Measurements from ENCODE around the gene HDAC8.
"Not testable (repeated sequence)": the region's sequence is repeated elsewhere in the genome, so short reads cannot be mapped to it uniquely, and the experiment has no call there.

Gene HDAC8

DNA sequence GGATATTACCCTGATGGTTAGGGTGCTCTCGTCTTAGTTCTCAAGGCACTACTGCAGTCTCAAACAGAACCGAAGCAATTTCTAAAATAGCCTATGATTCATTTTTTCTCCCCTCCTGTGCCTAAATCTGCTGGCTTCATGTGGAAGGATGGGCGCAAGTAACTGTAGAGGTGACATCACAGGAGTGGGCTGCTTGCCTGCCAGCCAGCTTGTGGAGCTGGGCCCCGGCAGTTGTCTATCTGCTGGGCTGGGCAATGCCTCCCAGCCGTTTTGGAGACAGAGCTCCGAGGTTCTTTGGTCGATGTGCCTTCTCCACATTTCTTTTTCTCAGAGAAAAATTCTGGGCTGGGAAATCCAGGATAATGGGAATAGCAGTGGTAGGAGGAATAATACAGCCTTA is 232.6 kb downstream of the HDAC8 start:
- TF ChIP-seq, protein P1, sequence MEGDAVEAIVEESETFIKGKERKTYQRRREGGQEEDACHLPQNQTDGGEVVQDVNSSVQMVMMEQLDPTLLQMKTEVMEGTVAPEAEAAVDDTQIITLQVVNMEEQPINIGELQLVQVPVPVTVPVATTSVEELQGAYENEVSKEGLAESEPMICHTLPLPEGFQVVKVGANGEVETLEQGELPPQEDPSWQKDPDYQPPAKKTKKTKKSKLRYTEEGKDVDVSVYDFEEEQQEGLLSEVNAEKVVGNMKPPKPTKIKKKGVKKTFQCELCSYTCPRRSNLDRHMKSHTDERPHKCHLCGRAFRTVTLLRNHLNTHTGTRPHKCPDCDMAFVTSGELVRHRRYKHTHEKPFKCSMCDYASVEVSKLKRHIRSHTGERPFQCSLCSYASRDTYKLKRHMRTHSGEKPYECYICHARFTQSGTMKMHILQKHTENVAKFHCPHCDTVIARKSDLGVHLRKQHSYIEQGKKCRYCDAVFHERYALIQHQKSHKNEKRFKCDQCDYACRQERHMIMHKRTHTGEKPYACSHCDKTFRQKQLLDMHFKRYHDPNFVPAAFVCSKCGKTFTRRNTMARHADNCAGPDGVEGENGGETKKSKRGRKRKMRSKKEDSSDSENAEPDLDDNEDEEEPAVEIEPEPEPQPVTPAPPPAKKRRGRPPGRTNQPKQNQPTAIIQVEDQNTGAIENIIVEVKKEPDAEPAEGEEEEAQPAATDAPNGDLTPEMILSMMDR (IDR thresholded peaks at IDR 0.05) = no peak
- TF ChIP-seq ZFX (IDR thresholded peaks at IDR 0.05; ENCODE audit: borderline replicate concordance) = no peak
- no peak overlapping the region for H3K27ac ChIP-seq

DNA sequence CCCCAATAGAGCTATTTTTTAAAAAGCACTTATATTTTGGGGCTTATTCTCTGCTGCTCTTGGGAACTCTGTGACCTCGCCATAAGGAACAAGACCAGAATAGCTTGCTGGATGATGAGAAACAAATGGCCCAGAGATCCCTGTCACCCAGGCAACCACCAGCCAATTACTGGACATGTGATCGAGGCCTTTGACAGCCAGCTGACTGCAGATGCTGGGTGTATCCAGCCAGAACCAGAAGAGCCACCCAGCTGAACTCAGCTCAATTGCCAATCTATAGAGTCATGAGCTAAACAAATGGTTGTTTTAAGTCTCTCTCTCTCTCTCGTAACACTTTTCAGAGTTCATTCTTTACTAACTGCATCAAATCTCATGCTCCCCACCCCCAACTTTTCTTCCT is 242.5 kb downstream of the HDAC8 start:
- H3K27ac ChIP-seq = no peak overlapping the region
- TF ChIP-seq ZFX (IDR thresholded peaks at IDR 0.05; ENCODE audit: borderline replicate concordance) = no peak
- TF ChIP-seq, protein P1 (IDR thresholded peaks at IDR 0.05) = no peak

DNA sequence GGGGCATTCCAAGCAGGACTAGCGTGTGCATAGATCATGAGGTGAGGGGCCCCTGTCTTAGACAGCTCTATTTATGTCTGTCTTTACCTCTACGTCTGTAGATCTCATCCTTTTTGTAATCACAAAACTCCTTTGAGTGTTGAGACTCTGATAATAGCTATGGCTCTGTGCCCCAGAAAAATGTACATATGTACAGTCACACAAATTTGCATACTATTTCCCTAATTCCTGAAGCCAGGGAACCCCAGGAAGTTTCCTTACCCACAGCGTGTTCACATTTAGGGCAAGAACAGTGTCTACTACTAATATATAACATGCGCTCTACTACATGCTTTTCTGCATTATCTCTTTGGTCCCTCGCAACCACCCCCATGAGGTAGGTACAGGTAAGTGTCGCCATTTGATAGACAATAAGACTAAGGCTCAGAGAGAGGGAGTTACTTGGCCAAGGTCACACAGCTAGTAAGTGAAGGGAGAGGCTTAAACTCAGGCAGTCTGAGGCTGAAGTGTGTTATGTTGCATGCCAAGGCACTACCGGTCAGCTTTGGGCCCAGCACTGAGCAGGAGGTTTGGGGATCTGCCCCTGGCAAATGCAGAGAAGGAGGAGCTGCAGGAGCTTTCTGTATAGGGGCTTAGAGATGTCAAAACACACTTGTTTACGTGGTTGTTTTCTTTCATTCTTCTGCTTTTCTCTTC is 245.9 kb downstream of the HDAC8 start:
- no peak overlapping the region for H3K27ac ChIP-seq

DNA sequence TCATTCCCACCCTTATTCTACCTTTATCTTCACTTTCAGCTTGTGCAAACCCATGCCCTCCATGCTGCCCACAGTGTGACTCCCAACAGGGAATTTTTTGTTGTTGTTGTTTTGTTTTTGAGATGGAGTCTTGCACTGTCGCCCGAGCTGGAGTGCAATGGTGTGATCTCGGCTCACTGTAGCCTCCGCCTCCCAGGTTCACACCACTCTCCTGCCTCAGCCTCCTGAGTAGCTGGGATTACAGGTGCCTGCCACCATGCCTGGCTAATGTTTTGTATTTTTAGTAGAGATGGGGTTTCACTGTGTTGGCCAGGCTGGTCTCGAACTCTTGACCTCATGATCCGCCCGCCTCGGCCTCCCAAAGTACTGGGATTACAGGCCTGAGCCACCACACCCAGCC is 253.0 kb downstream of the HDAC8 start:
- H3K27ac ChIP-seq = not testable (repeated sequence)

More for the DNA sequence above, 245.9 kb downstream of the HDAC8 start:
- TF ChIP-seq, protein P1 (IDR thresholded peaks at IDR 0.05) = no peak
- TF ChIP-seq ZFX (IDR thresholded peaks at IDR 0.05; ENCODE audit: borderline replicate concordance) = no peak

DNA sequence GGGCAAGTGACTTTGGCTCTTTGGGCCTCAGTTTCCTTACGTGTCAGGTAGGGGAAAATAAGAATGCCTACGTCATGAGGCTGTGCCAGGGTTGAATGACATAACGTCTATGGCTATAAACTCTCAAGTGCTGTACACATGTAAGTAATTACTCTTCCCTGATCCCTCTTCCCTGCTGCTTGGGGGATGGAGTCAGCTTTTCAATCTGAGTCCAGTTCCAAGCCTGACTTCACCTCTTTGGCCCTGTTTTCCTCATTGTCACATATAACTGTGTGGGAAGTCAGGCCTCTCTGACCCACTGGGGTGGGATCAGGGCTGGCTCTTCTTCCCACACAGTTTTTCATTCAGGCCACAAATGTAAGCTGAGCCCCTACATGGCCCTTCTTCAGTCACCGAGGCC is 255.5 kb downstream of the HDAC8 start:
- H3K27ac ChIP-seq = no peak overlapping the region
- TF ChIP-seq, protein P1 (IDR thresholded peaks at IDR 0.05) = no peak
- no peak for TF ChIP-seq ZFX (IDR thresholded peaks at IDR 0.05; ENCODE audit: borderline replicate concordance)

DNA sequence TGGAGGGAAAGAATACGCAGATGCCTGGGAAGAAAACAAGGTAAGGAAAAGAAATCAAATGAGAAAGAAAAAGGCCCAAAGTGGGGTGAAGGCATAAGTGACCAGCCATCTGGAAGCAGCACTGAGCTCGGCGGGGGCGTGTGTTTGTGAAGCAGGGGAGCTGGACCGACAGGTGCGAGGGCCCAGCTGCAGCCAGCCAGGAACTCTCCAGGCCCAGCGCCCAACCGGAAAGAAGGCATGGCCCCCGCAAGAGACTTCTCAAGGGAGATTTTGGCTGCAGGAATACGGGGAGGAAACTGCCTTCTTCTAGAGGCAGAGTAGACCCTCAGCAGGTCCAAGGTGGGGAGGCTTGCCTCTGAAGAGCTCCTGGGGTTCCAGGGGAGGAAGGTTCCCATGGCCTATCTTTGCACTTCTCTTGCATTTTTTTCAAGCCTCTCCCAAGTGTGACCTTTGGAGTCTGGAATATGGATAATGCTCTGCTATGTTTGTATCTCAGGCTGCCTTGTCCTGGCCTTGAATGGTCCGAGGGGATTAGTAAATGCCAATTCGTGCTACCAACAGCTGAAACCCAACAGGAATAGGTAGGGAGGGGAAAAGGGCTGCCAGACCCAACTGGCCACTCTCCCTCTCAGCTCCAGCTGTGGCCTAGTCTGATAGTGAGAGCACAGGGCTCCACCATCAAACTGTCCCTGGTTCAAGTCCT is 256.1 kb downstream of the HDAC8 start:
- no peak for TF ChIP-seq ZFX (IDR thresholded peaks at IDR 0.05; ENCODE audit: borderline replicate concordance)
- TF ChIP-seq, protein P1 (IDR thresholded peaks at IDR 0.05) = no peak

DNA sequence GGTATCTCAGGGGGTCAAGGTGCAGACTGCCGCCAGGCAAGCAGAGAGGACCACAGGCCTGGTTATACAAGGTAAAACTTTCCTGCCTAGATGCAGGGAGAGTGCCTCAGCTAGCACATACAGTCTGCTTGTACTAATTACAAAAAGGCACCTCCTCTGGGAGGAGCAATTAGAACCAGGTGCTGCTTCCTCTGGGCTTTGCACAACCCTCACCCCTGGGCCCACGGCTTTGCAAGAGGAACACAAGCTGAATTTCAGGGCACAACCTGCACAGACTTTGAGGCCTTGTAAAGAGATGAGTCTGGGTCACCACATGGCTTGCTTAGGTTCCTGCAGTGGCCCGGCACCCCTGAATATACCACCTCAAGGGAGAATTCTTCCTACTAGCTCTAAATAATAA is 257.8 kb downstream of the HDAC8 start:
- no peak for TF ChIP-seq ZFX (IDR thresholded peaks at IDR 0.05; ENCODE audit: borderline replicate concordance)
- TF ChIP-seq, protein P1 (IDR thresholded peaks at IDR 0.05) = no peak
- no peak overlapping the region for H3K27ac ChIP-seq

More for the DNA sequence above, 256.1 kb downstream of the HDAC8 start:
- H3K27ac ChIP-seq = no peak overlapping the region
